Stimulated activated CD4-positive, alpha-beta T cell treated with anti-CD3 and anti-CD28 coated beads, Interleukin-1b, Interleukin-23, amount 100 ng/mL, for 24 hours (primary cell): ENCODE results near the gene AP2A2.
"Not testable (repeated sequence)": the region's sequence is repeated elsewhere in the genome, so short reads cannot be mapped to it uniquely, and the experiment has no call there.

Experiments
- DNase-seq, 4 experiments: peaks; one replicate each; pipeline ENCODE4 v3.0.0-alpha.2; 2020; ENCODE audit warnings: low read depth in 4 of 4, low spot score in 1 of 4

The AP2A2 gene

DNA sequence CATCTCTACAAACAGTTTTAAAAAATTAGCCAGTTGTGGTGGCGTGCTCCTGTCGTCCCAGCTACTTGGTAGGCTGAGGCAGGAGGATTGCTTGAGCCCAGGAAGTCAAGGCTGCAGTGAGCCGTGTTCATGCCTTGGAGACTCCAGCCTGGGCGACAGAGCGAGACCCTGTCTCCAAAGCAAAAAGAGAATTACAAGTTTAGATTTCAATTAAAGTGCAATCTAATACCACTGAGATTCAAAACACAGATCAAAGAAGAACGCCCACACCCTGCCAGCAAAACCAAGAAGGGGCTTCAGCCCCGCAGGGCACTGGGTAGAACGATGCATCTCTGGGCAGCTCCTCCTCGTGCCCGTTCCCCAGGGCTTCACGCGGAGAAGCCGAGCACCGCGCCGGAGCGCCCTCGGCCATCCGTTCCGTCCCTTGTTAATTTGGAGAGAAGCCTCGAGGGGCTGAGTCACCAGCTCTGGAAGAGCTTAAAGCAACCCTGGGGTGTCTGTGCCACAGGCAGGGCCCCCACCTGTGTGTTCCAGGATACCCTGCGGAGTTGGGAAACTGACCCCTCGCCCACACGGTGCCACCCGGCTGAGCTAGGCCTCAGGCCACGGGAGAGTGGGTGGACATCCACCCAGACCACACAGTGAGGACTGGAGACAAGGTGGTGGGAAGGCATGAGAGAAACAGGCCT is 47.0 kb downstream of the AP2A2 start:
- DNase-seq: no peak

DNA sequence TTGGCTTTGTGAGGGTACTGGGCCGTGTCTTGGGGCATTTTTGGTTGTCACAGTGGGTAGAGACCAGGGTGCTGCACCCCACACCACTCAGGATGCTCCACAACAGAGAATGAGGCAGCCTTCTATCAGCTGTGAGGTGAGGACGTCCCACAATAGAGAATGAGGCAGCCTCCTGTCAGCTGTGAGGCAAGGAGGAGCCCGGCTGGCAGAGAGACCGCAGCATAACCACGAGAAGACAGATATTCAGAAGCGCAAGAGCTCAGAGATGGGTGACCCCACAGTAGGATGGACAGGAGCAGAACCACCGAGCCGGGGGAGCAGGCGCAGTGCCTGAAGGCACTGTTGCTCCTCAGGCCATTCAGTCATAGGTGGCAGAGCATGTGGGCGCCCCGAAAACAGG is 47.6 kb downstream of the AP2A2 start:
- DNase-seq: no peak

DNA sequence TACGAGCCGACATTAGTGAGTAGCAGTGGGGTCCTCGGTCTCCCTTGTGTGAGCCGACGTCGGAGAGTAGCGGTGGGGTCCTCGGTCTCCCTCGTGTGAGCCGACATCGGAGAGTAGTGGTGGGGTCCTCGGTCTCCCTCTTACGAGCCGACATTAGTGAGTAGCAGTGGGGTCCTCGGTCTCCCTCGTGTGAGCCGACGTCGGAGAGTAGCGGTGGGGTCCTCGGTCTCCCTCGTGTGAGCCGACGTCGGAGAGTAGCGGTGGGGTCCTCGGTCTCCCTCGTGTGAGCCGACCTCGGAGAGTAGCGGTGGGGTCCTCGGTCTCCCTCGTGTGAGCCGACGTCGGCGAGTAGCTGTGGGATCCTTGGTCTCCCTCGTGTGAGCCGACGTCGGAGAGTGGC is 49.7 kb downstream of the AP2A2 start:
- not testable (repeated sequence) for DNase-seq

DNA sequence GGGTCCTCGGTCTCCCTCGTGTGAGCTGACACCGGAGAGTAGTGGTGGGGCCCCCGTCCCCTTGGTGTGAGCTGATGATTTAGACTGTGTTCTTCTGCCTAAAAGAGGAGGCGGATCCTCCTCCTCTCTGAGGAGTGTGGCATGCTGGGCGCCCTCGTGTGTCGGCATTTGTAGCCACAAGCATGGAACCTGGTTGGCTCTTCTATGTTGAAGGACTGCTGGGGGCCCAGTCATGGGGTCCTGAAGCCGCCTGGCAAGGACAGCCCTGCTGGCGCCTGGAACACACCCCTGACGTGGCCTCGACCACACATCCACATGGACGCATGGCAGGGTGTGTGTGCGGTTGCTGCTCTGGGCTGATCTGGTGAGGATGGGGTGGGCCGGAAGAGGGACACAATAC is 50.2 kb downstream of the AP2A2 start:
- DNase-seq: no peak

- DNase-seq: no peak
Measured at GRCh38 chr11:976431-977160, 50.9 kb downstream of the AP2A2 start.

DNA sequence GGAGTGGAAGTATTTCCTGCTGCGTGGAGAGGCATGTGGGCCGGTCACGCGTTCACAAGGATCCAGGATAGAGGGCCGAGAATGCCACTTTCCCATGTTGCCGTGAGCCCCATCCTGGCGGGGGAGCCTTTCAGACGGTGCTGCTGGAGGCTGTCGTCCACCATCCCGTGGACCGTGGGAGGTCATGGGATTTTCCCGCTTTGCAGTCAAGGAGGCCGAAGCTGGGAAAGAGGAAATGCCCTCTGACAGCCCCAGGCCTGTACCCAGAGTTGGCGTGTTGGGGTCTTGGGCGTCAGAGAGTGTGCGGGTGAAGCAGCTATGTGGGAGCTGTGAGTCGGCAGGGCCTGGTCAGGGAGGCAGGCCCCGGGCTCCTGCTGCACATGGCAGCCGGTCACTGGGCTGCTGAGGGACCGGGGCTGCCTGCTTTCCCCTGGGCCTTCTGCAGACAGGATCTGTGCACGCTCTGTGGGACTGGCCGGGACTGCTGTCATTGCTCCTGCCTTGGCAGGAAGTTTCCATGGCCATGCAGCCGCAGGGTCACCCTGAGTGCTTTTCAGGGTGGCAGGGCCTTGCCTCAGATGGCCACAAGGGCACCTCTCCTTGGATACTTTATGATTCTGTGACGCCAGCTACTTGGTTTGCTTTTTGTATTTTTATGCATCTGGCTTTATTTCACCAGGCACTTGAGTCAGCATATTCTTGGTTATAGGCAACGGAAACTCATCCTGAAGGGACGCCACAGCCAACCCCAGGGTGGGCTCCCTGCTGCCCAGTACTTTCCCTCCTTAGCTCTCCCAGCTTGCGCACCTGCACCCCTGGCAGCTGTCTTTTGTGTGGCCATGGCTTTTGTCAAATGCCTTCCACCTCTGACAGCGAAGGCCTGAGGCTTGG is 52.4 kb downstream of the AP2A2 start:
- no peak for DNase-seq

GRCh38 chr11:978781-979180 is 53.1 kb downstream of the AP2A2 start:
- no peak for DNase-seq

- DNase-seq: no peak
Measured at GRCh38 chr11:980438-981357, 55.0 kb downstream of the AP2A2 start.

DNA sequence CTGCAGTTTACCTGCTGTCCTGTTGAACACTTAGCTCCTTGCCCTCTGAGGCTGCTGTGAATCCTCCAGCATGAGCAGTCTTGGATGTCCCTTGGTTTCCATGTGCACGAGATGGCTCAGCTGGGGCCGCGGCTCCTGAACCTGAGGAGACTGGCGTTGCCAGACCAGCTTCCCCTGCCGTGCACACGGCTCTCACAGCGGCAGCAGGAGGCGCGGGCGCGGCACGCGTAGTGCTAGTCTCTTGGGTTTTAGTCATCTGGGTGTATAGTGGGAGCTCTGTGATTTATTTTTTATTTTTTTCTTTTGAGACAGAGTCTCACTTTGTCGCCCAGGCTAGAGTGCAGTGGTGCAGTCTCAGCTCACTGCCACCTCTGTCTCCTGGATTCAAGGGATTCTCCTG is 56.1 kb downstream of the AP2A2 start:
- no peak for DNase-seq

- DNase-seq: no peak
Measured at GRCh38 chr11:984546-984945, 58.9 kb downstream of the AP2A2 start.

DNA sequence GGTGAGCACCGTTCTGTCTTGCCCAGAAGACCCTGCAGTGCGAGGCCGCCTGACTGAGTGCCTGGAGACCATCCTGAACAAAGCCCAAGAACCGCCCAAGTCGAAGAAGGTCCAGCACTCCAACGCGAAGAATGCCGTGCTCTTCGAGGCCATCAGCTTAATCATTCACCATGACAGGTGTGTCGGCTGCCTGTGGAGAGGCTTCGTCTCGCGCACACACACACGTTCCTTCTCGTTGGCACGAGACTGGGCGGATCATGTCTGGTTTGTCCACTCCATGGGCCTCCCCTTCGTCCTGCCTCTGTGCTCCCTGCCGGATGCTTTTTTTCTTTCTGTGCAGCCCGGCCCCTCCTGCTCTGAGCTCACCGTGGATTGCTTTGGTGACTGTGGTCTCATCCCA is 59.7 kb downstream of the AP2A2 start:
- DNase-seq: no peak

DNA sequence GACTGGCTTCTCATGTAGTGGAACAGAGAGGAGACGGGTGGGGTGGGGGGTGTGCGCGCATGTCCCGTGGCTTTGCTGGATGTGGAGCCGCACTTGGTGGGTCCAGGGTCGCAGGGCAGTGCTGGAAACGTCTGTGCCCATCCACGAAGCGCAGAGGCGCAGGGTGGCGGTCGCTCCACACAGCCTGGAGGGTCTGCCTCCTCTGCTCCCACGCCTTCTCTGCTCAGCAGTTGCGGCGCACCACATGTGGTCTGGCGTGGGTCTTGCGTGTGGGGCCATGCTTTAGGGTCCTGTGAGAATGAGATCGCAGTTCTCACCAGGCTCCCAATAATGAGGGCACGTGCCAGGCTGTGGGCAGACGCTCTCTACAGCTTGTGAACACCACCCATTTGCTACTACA is 60.2 kb downstream of the AP2A2 start:
- no peak for DNase-seq

- no peak for DNase-seq
Measured at GRCh38 chr11:986270-986951, 60.7 kb downstream of the AP2A2 start.

- DNase-seq: no peak
Measured at GRCh38 chr11:986952-987305, 61.3 kb downstream of the AP2A2 start.

DNA sequence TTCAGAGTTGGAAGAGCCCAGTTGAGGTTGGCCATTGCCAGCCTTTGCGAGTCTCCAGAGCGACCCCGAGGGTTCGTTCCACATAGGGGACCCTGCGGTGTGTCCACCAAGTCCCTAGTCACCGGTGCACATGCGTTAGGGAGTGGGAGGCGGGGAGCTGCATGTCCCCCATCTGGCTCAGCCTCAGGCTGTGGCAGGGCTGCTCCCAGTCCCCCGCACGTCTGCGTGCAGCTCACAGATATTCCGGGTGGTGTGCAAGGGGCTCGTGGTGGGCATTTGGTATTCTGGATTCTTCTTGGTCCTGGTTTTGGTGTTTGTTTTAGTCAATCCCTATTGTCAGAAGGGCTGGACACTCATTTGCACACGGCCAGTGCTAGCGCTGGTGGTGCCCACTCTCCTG is 62.0 kb downstream of the AP2A2 start:
- DNase-seq: no peak

DNA sequence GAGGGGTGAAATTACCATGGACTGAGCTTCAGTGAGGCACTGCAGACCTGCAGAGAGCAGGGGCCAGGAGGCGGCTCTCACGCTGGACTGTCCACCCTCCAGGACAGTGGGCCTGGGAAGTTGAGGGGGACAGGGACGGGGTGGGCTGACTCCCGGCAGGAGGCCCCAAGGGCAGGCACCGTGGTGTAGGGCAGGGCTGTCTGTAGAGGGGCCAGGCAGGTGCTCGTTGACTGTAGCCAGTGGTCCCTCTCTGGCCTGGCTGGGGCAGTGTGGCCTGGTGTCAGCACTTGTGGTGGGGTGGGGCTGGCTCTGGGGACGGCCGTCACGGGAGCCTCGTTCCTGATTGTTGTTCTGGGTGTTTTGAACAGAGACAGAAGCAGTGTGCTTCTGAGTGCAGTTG is 64.4 kb downstream of the AP2A2 start:
- DNase-seq: no peak

- DNase-seq: no peak
Measured at GRCh38 chr11:991034-991433, 65.4 kb downstream of the AP2A2 start.

DNA sequence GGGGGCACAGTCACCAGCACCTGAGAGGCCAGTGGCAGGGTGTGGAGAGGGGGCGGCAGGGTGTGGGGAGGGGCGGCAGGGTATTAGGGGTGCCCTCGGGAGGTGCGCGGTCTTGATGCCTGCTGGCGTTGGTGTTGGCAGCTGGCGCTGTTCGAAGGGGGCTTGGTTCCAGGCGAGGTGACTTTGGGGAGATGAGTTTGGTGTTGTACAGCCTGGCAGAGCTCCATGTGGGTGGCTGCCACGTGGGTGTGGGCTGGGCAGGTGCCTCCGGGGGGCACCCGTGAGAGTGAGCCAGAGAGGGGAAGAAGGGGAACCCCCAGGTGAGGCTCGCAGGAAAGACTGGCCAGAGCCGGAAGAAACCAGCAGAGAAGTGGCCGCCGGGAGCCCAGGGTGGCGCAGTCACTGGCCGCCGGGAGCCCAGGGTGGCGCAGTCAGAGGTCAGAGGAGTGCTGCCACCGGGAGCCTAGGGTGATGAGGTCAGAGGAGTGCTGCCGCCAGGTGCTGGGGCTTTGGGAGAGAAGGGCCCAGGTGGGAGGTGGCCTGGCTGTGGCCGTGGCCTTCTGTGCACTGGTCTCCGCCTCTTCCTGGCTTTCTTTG is 66.1 kb downstream of the AP2A2 start:
- no peak for DNase-seq

GRCh38 chr11:992577-992976 is 66.9 kb downstream of the AP2A2 start:
- no peak for DNase-seq

GRCh38 chr11:993632-994167 is 68.0 kb downstream of the AP2A2 start:
- DNase-seq: no peak
